GM03348 (cell line): ENCODE results near the gene DAZAP1.
"Not testable (repeated sequence)": the region's sequence is repeated elsewhere in the genome, so short reads cannot be mapped to it uniquely, and the experiment has no call there.

Source experiments
- DNase-seq: peaks from one replicate; pipeline ENCODE4 v3.0.0; 2012; ENCODE audit warnings: low spot score

Gene DAZAP1

DNA sequence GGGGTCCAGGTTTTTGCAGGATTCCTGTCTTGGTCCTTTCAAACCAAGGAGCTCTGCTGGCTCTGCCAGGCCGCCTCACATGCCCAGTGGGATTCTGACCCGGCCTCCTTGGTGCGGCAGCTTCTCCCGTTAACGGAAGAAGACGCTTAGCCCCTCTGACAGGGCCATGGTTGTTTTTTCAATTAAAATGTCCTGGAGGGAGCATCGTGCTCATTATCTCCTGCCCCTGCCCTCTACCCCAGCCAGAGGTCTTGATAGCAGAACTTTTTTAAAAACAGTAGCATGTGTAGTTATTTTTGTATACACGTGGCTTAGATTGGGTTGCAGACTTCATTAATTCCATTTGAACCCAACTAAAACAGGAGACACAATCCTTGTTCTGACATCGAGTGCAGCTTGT lies 19.4 kb downstream of the DAZAP1 start:
- no peak for DNase-seq

DNA sequence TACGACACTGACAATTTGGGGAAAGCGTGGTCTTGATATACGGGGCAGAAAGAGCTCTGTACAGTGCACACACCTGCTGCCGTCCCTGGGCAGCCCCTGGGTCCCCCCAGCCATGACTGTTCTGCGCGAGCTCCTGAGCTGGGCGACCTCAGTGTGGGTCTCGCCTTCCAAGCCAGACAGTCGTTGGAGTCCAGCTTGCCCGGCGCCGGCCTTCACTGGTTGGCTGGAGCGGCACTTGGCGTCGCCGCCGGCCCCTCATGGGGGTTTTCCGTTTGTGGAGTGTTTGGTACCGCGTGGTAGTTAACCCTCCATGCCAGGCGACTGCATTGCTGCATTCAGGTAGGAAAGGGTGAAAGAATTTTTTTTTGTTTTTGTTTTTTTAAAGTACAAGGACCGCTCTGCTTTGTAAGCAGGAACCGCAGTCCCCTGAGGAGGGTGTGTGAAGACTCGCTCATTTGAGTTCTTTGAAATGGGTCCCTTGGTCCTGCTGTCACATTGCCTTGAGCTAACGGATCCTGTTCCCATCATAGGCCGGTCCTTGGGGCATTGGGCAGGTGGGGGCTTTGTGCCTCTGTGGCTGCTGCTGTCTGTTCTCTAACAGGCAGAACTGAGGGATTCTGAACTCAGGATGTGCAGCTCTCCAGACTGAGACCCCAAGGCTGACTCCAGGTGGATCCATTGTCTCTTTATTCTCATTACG lies 20.0 kb downstream of the DAZAP1 start:
- no peak for DNase-seq

DNA sequence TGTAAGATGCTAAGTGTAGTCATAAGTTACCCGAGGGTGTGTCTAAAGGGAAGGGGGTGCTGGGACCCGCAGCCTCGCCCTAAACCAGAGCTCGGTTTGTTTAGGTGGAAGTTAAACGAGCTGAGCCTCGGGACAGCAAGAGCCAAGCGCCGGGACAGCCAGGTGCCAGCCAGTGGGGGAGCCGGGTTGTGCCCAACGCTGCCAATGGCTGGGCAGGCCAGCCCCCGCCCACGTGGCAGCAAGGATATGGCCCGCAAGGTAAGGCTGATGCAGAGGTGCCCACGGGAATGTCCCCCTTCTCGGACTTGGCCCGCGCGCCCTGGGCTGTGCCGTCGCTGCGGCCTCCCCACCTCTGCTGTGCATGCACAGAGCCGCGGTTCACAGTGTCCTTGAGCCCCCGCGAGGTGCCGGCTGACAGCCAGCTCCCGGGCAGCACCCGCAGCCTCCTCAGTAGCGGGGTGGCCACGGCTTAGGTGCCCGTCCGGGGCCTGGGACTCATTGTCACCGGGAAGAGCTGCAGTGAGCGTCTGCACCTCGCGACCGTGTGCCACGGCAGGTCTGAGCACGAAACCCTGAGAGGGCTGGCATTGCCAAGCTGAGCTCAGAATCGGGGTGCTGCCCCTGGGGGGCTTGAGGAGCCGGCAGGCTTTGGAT lies 21.5 kb downstream of the DAZAP1 start:
- DNase-seq = no peak

DNA sequence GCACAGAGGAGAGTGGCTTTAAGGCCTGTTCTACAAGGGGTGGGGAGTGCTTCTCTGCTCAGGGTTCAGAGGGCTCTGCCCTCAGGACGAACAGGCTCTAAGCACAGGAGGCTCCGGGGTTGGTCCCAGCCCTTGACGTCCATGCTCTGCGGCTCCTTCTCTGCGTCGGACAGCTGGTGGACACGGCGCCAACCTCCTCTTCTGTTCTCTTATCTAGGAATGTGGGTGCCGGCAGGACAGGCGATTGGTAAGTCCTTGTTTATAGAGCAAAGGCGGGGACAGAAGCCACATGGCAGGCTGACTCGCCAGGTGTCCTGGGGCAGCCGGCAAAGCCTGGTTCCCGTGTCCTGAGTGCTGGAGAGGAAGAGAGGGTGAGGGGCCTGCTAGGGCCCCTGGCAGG lies 22.4 kb downstream of the DAZAP1 start:
- DNase-seq = no peak

DNA sequence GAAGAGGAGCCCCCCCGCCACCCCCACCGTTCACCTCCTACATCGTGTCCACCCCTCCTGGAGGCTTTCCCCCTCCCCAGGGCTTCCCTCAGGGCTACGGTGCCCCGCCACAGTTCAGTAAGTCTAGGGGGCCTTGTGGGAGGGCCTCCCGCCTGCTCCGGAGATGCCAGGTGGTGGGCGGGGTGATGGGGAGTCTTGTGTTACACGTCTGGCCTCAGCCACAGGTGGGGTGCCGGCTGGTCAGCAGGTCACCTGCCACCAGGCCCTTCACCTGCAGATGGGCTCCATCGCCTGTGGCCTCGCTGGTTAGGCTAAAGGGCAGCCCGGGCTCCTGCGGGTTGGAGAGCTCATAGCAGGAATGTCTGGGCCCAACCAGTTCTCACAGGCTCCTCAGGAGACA lies 22.9 kb downstream of the DAZAP1 start:
- DNase-seq = no peak

DNA sequence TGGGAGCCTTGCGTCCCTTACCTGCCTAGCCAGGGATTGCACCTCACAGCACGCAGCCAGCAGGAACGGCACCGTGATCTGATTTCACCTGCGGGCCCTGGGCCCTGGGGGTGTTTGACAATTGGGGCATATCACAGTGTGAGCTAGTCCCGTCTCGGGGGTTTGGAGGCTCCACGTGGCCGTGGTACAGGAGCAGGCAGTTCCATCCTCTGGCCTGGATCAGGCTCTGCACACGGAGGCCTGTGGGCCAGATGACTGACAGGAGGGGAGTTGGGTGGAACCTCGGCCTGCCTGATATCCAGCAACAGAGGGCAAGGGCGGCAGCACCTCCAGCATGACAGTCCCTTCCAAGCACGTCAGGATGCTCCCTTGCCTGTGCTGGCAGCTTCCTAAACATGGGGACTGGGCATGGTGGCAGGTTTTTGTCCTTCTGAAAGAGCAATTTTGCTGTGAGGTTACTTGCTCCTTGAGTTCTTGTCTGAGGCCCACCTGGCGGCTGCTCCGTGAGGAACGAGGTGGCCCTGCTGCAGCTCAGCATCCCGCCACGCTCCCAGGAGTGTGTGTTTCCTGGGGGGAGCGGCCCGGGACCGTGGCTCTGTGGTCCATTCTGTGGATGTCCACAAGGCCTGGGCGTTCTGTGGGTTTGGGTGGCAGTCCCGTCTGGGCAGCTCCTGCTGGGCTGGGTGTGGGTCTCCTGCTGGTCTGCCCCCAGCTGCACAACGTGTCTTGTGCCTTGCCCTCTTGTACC lies 24.5 kb downstream of the DAZAP1 start:
- no peak for DNase-seq

DNA sequence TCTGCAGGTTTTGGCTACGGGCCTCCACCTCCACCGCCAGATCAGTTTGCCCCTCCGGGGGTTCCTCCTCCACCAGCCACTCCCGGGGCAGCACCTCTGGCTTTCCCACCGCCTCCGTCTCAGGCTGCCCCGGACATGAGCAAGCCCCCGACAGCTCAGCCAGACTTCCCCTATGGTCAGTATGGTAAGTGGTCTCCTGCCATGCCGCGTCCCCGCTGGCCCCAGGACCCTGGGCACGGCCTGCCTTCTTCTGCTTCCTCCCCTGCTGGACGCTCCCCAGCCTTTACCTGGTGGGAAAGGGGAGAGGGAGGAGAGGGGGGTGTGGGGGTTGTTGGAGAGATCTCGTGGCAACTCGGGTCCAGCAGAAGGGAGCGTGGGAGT lies 25.1 kb downstream of the DAZAP1 start:
- no peak for DNase-seq

DNA sequence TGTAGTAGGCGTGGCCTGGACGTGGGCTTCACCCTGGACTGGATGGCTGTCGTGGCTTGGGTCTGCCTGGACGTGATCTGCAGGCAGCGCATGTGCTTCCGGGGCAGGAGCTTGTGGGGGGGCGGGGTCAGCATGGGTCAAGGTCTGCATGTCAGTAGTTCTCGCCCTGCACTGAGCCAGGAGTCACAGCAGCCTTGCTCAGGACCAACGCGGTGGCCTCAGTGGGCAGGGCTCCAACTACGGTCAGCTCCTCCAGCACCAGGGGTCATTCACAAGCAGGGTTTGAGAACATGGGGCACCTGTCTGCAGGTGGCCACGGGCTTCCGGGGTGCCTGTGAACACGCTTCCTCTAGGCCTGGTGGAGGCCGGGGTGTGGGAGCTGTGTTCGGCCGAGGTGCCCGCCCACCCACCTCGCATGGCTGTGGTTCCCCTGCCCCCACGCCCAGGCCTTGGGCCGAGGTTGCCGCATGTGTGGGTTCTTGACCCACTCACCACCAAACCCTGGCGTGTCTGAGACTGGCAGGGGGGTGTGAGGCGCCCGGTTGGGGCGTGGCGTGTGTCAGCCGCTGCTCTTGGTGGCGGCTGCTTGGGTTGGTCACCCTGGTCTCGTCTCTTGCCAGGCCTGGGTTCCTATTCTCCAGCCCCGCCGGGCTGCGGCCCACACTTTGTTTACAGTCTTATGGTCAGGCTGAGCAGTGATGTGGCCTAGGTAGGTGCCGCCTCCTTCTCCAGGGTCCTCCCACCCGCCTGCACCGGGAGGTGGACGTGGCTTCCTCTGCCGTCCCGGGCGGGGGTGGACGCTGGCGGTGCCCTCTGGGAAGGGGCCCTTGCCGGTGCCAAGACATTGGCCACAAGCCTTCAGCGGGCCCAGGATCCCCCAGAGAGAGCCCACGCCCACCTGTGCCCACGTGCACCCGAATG lies 26.0 kb downstream of the DAZAP1 start:
- DNase-seq = no peak

DNA sequence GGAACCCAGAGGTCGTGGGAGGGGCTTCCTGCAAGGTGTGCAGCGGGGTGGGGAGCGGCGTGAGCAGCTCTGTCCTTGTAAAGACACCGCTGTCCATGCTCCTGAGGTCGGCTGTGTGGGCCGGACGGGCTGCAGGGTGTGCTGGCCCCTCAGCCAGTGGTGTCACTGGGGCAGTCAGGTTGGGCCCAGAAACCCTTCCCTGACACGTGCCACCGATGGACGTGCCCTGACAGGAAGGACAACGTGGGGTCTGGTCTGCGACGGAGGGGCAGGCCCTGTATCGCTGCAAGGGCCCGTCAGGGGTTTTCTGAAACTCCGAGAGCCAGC lies 26.6 kb downstream of the DAZAP1 start:
- DNase-seq = no peak

DNA sequence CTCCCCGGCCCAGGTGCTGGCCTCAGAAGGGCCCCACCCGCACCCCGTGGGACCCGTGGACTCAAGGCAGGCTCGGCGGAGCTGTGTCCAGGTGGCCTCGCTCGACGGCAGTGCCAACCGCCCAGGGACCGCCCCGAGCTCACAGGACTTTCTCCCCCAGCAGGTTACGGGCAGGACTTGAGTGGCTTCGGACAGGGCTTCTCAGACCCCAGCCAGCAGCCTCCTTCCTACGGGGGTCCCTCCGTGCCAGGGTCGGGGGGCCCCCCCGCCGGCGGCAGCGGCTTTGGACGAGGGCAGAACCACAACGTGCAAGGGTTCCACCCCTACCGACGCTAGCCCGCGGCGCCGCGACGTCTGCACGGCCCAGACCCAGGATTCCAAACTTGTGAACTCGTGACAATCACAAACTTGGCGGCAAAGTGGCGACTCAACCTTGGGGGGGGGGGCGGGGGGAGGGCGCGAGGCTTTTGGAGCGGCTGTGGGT lies 27.2 kb downstream of the DAZAP1 start:
- DNase-seq = no peak

DNA sequence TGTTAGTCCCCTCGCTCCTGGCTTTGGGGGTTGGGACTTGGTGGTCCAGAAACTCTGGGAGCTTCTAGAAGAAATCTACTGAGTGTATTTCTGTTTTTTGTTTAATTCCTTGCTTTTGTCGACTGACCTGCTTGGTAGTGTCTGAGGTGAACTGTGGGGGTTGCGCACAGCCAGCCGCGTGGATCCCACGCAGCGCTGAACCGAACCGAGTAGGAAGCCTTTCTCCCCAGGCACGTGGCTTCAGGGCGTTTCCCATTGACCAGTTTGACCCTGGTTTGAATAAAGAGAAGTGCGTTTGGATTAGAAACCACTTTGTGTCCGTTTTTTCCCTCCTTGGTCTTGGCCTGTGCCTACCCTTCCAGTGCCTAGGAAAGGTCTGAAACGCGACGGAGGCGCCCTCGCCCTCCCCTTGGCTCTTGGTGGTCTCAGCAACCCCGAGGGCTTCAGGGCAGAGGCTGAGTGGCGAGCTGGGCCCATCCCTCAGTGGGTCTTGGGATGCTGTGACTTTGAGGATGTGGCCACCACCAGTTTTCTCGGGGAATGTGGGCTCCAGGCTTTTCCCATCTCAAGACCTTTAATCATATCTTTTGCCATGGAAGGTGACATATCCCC lies 28.1 kb downstream of the DAZAP1 start:
- no peak for DNase-seq

DNA sequence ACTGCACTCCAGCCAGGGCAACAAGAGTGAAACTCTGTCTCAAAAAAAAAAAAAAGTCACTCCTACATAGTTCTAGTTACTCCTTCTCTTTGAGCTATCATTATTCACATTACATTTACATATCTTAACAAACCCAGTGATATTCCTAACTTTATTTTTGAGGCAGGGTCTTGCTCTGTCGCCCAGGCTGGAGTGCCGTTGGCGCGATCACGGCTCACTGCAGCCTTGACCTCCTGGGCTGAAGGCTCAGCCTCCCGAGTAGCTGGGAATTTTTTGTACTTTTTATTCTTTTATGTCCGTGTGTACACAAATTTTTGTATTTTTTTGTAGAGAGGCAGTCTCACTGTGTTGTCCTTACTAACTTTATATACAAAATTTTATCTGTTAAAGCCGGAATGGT lies 30.2 kb downstream of the DAZAP1 start:
- DNase-seq = no peak

DNA sequence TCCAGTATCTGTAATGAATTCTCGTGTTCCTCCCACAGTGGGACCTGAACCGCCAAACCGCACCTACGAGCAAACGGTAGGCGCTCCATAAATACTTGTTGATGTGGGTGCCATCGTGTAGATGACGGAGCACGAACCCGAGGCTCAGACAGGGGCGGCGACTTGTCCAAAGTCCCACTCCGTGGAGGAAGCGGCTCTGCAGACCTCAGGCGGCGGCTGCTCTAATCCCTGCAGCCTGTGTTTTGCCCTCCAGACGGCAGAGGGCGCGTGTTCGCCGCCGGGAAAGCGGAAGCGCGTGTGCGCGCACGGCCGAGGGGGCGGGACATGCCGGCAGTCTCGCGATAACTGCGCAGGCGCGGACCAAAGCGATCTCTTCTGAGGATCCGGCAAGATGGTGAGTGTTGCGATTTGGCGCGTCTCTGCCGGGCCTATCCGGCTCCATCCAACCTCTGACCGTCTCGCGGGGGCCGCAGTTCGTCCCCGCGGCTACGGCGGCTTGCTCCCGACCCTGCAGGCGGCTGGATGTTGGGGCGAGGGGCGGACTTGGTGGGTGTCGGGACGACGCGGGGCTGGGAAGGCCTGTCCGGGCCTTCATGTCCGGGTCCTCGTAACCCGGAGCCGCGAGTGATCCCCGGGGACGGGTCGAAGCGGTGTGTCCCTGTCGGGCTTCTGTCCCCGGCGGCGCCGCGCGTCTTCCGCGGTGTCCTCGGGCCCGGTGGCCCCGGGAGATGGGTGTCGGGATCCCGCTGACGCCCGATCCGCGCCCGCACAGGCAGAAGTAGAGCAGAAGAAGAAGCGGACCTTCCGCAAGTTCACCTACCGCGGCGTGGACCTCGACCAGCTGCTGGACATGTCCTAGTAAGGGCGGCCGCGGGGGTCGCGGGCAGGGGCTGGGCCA lies 30.9 kb downstream of the DAZAP1 start, which contains the start of gene RPS15:
Gene RPS15 (plus strand): TSS at position 362 of the 898 bp plus-strand sequence. CDS start 30 bp downstream, at position 392.
- peak; percentile 97 for DNase-seq

DNA sequence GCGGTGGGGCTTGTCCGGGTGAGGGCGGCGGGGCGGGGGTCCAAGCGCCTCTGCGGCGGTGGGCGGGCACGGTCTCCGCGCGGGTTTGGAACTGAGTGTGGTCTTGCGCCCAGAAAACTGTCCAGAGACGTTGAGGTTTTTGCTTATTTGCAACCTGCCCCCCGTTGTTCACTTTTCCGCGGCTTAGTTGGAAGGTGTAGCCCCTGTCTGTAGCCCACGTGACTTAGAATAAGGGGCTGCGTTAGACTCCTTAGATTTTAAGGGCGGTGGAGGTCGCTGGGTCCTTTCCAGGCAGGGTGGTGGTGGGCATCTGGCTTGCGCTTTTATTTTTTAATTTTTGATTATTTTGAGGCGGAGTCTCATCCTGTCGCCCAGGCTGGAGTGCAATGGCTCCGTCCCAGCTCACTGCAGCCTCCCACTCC lies 31.6 kb downstream of the DAZAP1 start:
- DNase-seq = no peak

DNA sequence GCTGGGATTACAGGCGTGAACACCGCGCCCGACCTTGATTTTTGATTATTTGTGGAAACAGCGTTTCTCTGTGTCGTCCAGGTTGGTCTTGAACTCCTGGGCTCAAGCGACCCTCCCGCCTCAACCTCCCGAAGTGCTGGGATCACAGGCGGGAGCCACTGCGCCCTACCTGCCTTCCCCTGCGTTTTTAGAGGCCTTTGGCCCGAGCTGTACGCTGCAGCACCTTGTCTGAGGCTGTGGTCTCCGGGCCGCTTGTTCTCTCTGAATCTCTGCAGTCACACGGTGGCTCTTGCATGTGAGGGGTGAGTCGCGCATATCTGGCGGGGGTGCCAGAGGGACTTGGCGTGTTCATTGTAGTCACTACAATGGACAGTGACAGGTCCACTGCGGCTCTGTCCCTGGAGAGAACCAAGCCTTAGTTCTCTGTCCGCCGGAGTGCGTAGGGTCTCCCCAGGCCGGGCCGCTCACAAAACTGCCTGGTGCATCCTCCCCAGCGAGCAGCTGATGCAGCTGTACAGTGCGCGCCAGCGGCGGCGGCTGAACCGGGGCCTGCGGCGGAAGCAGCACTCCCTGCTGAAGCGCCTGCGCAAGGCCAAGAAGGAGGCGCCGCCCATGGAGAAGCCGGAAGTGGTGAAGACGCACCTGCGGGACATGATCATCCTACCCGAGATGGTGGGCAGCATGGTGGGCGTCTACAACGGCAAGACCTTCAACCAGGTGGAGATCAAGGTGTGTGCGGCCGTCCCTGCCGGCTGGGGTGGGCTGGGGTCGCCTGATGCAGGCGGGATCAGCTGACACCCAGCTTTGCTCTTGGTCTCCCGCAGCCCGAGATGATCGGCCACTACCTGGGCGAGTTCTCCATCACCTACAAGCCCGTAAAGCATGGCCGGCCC lies 32.4 kb downstream of the DAZAP1 start:
- DNase-seq = not testable (repeated sequence)

DNA sequence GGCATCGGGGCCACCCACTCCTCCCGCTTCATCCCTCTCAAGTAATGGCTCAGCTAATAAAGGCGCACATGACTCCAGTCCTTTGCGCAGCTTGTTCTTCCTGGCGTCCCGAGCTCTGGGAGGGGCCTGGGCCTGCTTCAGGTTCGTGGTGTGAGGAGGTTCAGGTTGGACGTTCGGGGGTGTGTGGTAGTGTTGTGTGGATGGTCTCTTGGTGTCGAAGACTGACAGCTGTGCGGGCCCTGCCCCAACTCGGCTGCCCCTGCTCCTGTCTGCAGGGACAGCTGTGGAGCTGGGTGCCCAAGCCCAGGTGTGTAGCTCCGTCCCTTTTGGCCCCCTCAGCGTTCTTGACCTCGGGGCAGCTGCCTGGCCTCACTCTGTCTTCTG lies 33.0 kb downstream of the DAZAP1 start:
- no peak for DNase-seq

DNA sequence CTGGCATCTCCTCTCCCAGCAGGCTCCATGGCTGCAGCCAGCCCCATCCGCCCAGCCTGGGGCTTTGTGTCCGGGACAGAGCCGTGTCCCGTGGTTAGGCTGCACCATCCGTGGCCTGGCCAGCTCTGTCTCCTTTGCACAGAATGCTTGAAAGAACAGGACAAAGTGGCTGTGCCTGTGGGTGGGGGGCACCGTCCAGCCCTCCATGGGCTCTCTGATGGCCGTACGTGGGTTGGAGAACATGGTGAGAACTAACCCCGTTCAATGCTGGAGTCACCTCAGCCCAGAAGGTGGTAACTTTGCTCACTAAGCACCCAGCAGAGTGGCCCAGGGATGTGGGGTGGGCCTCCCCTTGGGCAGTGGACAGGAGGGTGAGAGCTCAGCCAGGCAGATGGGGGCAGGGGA lies 33.6 kb downstream of the DAZAP1 start:
- no peak for DNase-seq

DNA sequence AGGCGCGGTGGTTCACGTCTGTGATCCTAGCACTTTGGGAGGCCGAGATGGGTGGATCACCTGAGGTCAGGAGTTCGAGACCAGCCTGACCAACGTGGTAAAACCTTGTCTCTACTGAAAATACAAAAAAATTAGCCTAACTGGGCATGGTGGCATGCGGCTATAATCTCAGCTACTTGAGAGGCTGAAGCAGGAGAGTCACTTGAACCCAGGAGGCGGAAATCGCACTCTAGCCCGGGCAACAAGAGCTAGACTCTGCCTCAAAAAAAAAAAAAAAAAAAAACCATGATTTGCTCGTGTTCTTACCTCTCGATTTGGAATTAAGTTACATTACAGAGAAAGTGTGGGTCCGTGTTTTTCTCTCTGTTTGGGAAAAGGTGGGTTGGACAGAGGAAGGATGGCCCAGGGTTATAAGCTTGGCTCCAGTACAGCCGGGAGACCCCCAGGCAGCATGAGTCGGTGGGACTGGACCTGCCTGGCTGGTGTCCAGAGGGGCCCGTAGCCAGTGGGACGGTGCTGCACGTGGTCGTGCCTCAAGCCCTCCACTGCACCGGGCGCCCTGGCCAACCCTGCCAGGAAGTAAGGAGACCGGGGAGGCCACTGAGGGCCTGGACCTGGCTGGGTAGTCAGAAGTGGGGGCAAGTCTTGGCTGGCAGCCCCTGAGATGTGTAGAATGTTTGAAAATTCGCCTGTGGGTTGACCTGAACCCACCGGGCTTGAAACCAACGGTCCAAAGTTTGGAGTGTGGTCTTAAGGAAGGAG lies 34.5 kb downstream of the DAZAP1 start:
- no peak for DNase-seq
